HEK293 (cell line): ENCODE measurements around the gene VAMP8.
A peak's percentile ranks its signal among the peaks of the same experiment; 100 is the strongest.

Experiments used
- CTCF ChIA-PET: fragments of 350-600 bp; formaldehyde crosslinking; extraction: SDS; loops from one replicate; lab custom pipeline; 2021; ENCODE audit warnings: antibody characterized with exemption; lab: Yijun Ruan, JAX
- POLR2A ChIA-PET: fragments of 300-600 bp; formaldehyde crosslinking; extraction: SDS; loops from one replicate; lab custom pipeline; 2020; ENCODE audit warnings: antibody characterized with exemption, inconsistent platforms; lab: Yijun Ruan, JAX
- H3K27ac ChIP-seq: fragments of 200-500 bp; sonication (Bioruptor generic); 2 replicates; pipeline ENCODE4 v1.5.1; 2014; ENCODE audit warnings: low read depth, low read length, control low read depth, inconsistent platforms; ENCODE audit errors: extremely low read depth
- H3K36me3 ChIP-seq, 2 experiments: fragments of 200-500 bp in 1 of 2; sonication (Bioruptor generic) in 1 of 2; 1 replicate in 1 of 2; 2 replicates in 1 of 2; pipeline ENCODE4 v1.5.1; 2014 to 2017; ENCODE audit warnings: inconsistent platforms in 2 of 2, low read length in 2 of 2; ENCODE audit not compliant: control insufficient read depth in 2 of 2, insufficient read depth in 1 of 2
- H3K4me1 ChIP-seq: fragments of 200-500 bp; sonication (Bioruptor generic); 2 replicates; pipeline ENCODE4 v1.5.1; 2014; ENCODE audit warnings: mild to moderate bottlenecking, low read length, inconsistent platforms; ENCODE audit not compliant: control insufficient read depth, insufficient read depth
- H3K4me3 ChIP-seq: 2 replicates; pipeline ENCODE4 v1.5.1; 2011; ENCODE audit warnings: low read depth, mild to moderate bottlenecking, control low read depth, low read length, moderate library complexity
- H3K9me3 ChIP-seq: fragments of 200-500 bp; sonication (Bioruptor generic); 2 replicates; pipeline ENCODE4 v1.5.1; 2014; ENCODE audit warnings: low read depth, low read length, inconsistent platforms; ENCODE audit not compliant: control insufficient read depth, insufficient read depth
- GLIS2 ChIP-seq: fragments of 450-650 bp; formaldehyde crosslinking; IDR thresholded peaks from 2 replicates; pipeline ENCODE4 v1.5.1; 2016; ENCODE audit warnings: missing biosample characterization, missing genetic modification characterization
- KLF1 ChIP-seq: fragments of 450-650 bp; formaldehyde crosslinking; IDR thresholded peaks from 2 replicates; pipeline ENCODE4 v1.5.1; 2016; ENCODE audit warnings: missing biosample characterization, missing genetic modification characterization
- OSR2 ChIP-seq: fragments of 450-650 bp; formaldehyde crosslinking; IDR thresholded peaks from 2 replicates; pipeline ENCODE4 v1.5.1; 2016; ENCODE audit warnings: missing biosample characterization, missing genetic modification characterization
- YY2 ChIP-seq: fragments of 450-650 bp; formaldehyde crosslinking; IDR thresholded peaks from 2 replicates; pipeline ENCODE4 v1.5.1; 2016; ENCODE audit warnings: missing biosample characterization, missing genetic modification characterization
- ZBTB1 ChIP-seq: fragments of 450-650 bp; formaldehyde crosslinking; IDR thresholded peaks from 2 replicates; pipeline ENCODE4 v1.5.1; 2016; ENCODE audit warnings: missing biosample characterization, missing genetic modification characterization
- ZNF140 ChIP-seq: fragments of 450-650 bp; formaldehyde crosslinking; IDR thresholded peaks from 2 replicates; pipeline ENCODE4 v1.5.1; 2016; ENCODE audit warnings: missing biosample characterization, missing genetic modification characterization
- ZNF426 ChIP-seq: fragments of 450-650 bp; formaldehyde crosslinking; IDR thresholded peaks from 2 replicates; pipeline ENCODE4 v1.5.1; 2017; ENCODE audit warnings: missing biosample characterization, missing genetic modification characterization, mild to moderate bottlenecking, inconsistent platforms, moderate library complexity
- ZNF585B ChIP-seq: fragments of 450-650 bp; formaldehyde crosslinking; IDR thresholded peaks from 2 replicates; pipeline ENCODE4 v1.5.1; 2016; ENCODE audit warnings: missing biosample characterization, missing genetic modification characterization
- ZNF621 ChIP-seq: fragments of 450-650 bp; formaldehyde crosslinking; IDR thresholded peaks from 2 replicates; pipeline ENCODE4 v1.5.1; 2017; ENCODE audit warnings: missing biosample characterization, missing genetic modification characterization
- ZNF654 ChIP-seq: fragments of 450-650 bp; formaldehyde crosslinking; IDR thresholded peaks from 2 replicates; pipeline ENCODE4 v1.5.1; 2016; ENCODE audit warnings: low read depth, missing biosample characterization, missing genetic modification characterization
- TF ChIP-seq, protein P1 (sequence below): fragments of 450-650 bp; formaldehyde crosslinking; IDR thresholded peaks from 2 replicates; pipeline ENCODE4 v1.5.1; 2016; ENCODE audit warnings: missing biosample characterization, missing genetic modification characterization, borderline replicate concordance
- TF ChIP-seq, protein P2 (sequence below): fragments of 450-650 bp; formaldehyde crosslinking; IDR thresholded peaks from 2 replicates; pipeline ENCODE4 v1.5.1; 2017; ENCODE audit warnings: missing biosample characterization, missing genetic modification characterization
- TF ChIP-seq, protein P3 (sequence below): fragments of 450-650 bp; formaldehyde crosslinking; IDR thresholded peaks from 2 replicates; pipeline ENCODE4 v1.5.1; 2016; ENCODE audit warnings: missing biosample characterization, missing genetic modification characterization
- TF ChIP-seq, protein P4 (sequence below): fragments of 450-650 bp; formaldehyde crosslinking; conservative IDR thresholded peaks from 2 replicates; pipeline ENCODE4 v1.5.1; 2016; ENCODE audit warnings: low read depth, missing biosample characterization, missing genetic modification characterization

VAMP8 gene

DNA sequence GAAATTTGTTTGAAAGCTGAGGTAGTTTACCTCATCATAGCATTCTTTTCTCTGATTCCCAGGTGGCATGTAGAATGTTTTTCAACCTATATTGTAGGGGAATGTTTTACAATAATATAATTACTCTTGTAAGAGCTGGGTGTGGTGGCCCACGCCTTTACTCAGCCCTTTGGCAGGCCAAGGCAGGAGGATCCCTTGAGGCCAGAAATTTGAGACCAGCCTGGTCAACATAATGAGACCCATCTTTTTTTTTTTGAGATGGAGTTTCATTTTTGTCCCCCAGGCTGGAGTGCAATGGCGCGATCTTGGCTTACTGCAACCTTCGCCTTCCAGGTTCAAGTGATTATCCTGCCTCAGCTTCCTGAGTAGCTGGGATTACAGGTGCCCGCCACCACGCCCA is 42.2 kb downstream of the VAMP8 start:
- ChIA-PET CTCF (interaction anchor here (1.2 to 4.2 kb wide), 2 partner anchors 17 to 88 kb away, joined by 3 to 35 read pairs; no protein-coding TSS in a partner anchor), POLR2A (interaction anchor here (1.9 kb wide), 1 partner anchor 24 kb away, joined by 4 read pairs; the partner anchor contains the start of gene RNF181)
- H3K4me3 ChIP-seq: no peak overlapping the region
- TF ChIP-seq KLF1 (peak; percentile 85), YY2 (tag by site-specific recombination) (no peak), ZNF426 (tag by site-specific recombination) (no peak), ZNF140 (tag by site-specific recombination) (no peak), ZNF585B (tag by site-specific recombination) (no peak), OSR2 (no peak), ZNF621 (tag by site-specific recombination) (no peak), ZBTB1 (no peak), ZNF654 (tag by site-specific recombination) (no peak), GLIS2 (tag by site-specific recombination) (no peak)
- TF ChIP-seq, protein P1, sequence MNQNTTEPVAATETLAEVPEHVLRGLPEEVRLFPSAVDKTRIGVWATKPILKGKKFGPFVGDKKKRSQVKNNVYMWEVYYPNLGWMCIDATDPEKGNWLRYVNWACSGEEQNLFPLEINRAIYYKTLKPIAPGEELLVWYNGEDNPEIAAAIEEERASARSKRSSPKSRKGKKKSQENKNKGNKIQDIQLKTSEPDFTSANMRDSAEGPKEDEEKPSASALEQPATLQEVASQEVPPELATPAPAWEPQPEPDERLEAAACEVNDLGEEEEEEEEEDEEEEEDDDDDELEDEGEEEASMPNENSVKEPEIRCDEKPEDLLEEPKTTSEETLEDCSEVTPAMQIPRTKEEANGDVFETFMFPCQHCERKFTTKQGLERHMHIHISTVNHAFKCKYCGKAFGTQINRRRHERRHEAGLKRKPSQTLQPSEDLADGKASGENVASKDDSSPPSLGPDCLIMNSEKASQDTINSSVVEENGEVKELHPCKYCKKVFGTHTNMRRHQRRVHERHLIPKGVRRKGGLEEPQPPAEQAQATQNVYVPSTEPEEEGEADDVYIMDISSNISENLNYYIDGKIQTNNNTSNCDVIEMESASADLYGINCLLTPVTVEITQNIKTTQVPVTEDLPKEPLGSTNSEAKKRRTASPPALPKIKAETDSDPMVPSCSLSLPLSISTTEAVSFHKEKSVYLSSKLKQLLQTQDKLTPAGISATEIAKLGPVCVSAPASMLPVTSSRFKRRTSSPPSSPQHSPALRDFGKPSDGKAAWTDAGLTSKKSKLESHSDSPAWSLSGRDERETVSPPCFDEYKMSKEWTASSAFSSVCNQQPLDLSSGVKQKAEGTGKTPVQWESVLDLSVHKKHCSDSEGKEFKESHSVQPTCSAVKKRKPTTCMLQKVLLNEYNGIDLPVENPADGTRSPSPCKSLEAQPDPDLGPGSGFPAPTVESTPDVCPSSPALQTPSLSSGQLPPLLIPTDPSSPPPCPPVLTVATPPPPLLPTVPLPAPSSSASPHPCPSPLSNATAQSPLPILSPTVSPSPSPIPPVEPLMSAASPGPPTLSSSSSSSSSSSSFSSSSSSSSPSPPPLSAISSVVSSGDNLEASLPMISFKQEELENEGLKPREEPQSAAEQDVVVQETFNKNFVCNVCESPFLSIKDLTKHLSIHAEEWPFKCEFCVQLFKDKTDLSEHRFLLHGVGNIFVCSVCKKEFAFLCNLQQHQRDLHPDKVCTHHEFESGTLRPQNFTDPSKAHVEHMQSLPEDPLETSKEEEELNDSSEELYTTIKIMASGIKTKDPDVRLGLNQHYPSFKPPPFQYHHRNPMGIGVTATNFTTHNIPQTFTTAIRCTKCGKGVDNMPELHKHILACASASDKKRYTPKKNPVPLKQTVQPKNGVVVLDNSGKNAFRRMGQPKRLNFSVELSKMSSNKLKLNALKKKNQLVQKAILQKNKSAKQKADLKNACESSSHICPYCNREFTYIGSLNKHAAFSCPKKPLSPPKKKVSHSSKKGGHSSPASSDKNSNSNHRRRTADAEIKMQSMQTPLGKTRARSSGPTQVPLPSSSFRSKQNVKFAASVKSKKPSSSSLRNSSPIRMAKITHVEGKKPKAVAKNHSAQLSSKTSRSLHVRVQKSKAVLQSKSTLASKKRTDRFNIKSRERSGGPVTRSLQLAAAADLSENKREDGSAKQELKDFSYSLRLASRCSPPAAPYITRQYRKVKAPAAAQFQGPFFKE (tag by site-specific recombination): no peak
- TF ChIP-seq, protein P2, sequence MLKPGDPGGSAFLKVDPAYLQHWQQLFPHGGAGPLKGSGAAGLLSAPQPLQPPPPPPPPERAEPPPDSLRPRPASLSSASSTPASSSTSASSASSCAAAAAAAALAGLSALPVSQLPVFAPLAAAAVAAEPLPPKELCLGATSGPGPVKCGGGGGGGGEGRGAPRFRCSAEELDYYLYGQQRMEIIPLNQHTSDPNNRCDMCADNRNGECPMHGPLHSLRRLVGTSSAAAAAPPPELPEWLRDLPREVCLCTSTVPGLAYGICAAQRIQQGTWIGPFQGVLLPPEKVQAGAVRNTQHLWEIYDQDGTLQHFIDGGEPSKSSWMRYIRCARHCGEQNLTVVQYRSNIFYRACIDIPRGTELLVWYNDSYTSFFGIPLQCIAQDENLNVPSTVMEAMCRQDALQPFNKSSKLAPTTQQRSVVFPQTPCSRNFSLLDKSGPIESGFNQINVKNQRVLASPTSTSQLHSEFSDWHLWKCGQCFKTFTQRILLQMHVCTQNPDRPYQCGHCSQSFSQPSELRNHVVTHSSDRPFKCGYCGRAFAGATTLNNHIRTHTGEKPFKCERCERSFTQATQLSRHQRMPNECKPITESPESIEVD (tag by site-specific recombination): peak; percentile 47; the same call in 1 of the 2 replicates
- TF ChIP-seq, protein P3, sequence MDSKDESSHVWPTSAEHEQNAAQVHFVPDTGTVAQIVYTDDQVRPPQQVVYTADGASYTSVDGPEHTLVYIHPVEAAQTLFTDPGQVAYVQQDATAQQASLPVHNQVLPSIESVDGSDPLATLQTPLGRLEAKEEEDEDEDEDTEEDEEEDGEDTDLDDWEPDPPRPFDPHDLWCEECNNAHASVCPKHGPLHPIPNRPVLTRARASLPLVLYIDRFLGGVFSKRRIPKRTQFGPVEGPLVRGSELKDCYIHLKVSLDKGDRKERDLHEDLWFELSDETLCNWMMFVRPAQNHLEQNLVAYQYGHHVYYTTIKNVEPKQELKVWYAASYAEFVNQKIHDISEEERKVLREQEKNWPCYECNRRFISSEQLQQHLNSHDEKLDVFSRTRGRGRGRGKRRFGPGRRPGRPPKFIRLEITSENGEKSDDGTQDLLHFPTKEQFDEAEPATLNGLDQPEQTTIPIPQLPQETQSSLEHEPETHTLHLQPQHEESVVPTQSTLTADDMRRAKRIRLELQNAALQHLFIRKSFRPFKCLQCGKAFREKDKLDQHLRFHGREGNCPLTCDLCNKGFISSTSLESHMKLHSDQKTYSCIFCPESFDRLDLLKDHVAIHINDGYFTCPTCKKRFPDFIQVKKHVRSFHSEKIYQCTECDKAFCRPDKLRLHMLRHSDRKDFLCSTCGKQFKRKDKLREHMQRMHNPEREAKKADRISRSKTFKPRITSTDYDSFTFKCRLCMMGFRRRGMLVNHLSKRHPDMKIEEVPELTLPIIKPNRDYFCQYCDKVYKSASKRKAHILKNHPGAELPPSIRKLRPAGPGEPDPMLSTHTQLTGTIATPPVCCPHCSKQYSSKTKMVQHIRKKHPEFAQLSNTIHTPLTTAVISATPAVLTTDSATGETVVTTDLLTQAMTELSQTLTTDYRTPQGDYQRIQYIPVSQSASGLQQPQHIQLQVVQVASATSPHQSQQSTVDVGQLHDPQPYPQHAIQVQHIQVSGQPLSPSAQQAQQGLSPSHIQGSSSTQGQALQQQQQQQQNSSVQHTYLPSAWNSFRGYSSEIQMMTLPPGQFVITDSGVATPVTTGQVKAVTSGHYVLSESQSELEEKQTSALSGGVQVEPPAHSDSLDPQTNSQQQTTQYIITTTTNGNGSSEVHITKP (tag by site-specific recombination): peak; percentile 85
- TF ChIP-seq, protein P4, sequence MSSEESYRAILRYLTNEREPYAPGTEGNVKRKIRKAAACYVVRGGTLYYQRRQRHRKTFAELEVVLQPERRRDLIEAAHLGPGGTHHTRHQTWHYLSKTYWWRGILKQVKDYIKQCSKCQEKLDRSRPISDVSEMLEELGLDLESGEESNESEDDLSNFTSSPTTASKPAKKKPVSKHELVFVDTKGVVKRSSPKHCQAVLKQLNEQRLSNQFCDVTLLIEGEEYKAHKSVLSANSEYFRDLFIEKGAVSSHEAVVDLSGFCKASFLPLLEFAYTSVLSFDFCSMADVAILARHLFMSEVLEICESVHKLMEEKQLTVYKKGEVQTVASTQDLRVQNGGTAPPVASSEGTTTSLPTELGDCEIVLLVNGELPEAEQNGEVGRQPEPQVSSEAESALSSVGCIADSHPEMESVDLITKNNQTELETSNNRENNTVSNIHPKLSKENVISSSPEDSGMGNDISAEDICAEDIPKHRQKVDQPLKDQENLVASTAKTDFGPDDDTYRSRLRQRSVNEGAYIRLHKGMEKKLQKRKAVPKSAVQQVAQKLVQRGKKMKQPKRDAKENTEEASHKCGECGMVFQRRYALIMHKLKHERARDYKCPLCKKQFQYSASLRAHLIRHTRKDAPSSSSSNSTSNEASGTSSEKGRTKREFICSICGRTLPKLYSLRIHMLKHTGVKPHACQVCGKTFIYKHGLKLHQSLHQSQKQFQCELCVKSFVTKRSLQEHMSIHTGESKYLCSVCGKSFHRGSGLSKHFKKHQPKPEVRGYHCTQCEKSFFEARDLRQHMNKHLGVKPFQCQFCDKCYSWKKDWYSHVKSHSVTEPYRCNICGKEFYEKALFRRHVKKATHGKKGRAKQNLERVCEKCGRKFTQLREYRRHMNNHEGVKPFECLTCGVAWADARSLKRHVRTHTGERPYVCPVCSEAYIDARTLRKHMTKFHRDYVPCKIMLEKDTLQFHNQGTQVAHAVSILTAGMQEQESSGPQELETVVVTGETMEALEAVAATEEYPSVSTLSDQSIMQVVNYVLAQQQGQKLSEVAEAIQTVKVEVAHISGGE (tag by site-specific recombination): no peak
- no peaks in the 10 kb centered on the region for H3K9me3 ChIP-seq
- H3K4me1 ChIP-seq: peaks cover 8% of the 10 kb centered on the region
- H3K27ac ChIP-seq: no peak overlapping the region
- H3K36me3 ChIP-seq: peaks cover 55 to 58% of the 10 kb centered on the region in 2 experiments
